Bone marrow (tissue), 2 donors: Measurements from ENCODE around the gene VIPAS39.

Experiments
- DNase-seq, 2 donors: peaks; one replicate each; lab custom pipeline; 2025; lab: John Stamatoyannopoulos, UW

The VIPAS39 gene

GRCh38 chr14:77406086-77406485 is 51.3 kb downstream of the VIPAS39 start:
- DNase-seq = no peak

GRCh38 chr14:77403768-77404167 is 53.6 kb downstream of the VIPAS39 start:
- no peak for DNase-seq

- DNase-seq = no peak
These were observed 57.2 kb downstream of the VIPAS39 start for GRCh38 chr14:77400216-77400615.

DNA sequence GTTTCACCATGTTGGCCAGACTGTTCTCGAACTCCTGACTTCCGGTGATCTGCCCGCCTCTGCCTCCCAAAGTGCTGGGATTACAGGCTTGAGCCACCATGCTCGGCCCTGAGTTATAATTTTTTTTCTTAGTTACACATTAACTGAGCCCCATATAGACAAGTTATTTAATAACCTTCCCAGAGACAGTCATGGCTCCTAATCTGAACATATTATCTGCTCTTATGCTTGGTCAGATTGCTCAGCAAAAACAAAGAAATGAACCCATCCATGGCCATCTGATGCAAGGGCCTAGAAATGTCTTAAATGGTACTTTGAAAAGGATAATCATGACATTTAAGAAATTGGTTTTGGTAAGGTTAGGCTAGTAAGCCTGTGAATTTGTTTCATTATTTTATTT is 67.2 kb downstream of the VIPAS39 start:
- no peak for DNase-seq

DNA sequence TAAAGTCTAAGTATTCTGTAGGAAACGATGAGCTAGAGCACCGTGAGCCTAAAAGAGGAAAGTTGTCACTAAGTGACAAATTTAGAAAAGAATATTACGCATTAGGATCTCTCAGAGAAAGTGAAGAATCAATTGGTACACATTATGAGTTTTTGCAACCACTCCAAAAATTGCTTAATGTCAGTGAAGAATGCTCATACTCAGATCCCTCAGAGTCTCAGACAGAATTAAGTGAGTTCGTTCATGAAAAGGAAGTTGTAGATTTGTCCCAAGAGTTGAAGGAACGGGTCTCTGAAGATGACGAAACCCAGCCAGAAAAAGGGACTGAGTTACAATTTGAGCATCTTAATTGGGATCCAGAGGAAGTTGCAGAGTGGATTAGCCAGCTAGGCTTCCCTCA is 78.7 kb downstream of the VIPAS39 start:
- DNase-seq = no peak

GRCh38 chr14:77377502-77377844 is 79.9 kb downstream of the VIPAS39 start:
- DNase-seq = no peak

DNA sequence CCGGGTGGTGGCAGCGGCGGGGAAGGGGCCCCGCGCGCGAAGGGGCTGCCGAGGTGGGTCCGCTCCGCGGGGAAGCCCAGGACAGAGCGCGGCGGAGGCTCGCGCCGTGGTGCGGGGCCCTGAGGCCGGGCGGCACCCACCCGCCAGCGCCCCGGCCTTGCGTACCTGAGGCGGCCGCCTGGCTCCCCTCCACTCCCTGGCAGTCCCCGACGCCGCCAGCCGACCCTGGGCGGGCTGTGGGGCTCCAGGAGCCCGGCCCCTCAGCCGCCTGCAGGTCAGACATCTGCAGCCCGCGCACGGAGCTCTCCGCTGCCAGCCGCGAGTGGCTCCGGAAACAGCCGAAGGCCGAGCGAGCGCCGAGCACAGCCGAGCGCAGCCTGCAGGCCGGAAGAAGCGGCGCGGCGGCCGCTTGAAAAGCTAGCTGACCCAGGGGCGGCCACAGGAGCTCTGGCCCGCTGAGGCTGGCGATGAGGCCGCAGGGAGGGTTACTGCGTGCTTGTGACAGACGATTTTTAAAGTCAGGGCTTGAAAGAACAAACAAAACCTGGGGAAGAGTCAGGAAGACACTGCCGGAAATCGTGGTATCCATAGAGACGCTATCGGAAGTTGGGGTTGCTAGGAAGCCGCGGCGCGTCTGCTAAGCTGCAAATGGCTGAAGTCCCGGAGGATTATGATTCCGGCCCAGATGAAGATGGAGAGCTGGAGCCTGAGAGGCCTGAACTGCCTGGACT is 80.5 kb downstream of the VIPAS39 start, which contains the start of the genes SAMD15 and TMED8:
Gene SAMD15, plus strand, starts transcription at position 609 of the 731 bp plus-strand sequence. Its CDS starts 40 bp downstream, at position 649.
Gene TMED8, minus strand, starts transcription at position 324 of the 731 bp plus-strand sequence. Its CDS starts 41 bp downstream, at position 283.
- peak; percentile 63 to 83 for DNase-seq
